GM18499 (cell line): Measurements from ENCODE around the gene PARP11.
"Not testable (repeated sequence)": the region's sequence is repeated elsewhere in the genome, so short reads cannot be mapped to it uniquely, and the experiment has no call there.

Experiments used
- ATAC-seq: cut with Tn5 transposase; IDR thresholded peaks from one replicate; pipeline ENCODE4 v1.9.1; 2021; ENCODE audit warnings: moderate number of reproducible peaks; ENCODE audit not compliant: insufficient read depth, unreplicated experiment

PARP11 gene

DNA sequence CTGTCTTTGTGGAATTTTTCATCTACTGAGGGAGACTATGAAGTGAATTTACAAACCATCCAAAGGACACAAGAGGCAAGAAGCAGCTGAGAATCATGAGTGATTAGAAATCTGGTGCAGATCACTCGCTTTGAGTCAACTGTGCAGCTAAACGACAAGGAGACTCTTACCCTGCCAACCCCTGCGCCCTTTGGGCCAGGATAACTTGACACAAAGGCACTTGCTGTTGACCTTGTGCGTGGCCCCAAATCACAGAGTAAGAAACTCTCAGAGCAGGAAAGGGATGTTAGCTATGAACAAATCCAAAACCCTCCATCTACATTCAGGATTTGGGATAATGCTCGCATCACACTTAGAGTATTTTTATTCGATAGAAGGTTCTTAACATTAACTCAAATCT is 11.5 kb upstream of the PARP11 start:
- ATAC-seq, result no peak

GRCh38 chr12:3882896-3883564 is 9.8 kb upstream of the PARP11 start:
- no peak for ATAC-seq

DNA sequence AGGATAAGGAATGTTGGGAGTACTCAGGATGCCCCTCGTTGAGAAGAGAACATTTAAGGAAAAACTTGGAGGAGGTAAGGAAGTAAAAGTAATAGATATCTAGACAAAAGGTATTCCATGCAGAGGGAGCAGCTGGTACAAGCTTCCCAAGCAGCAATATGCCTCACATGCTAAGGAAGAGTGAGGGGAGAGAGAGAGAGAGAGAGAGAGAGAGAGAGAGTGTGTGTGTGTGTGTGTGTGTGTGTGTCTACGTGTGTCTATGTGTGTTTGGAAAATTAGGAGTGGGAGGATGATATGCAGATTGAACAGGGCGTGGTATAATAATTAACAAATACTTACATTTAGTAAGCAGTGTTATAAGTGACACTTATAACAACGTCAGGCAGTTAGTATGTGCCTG is 9.2 kb upstream of the PARP11 start:
- ATAC-seq, result no peak

- ATAC-seq, result no peak
Observed at GRCh38 chr12:3881281-3881950, 8.2 kb upstream of the PARP11 start.

DNA sequence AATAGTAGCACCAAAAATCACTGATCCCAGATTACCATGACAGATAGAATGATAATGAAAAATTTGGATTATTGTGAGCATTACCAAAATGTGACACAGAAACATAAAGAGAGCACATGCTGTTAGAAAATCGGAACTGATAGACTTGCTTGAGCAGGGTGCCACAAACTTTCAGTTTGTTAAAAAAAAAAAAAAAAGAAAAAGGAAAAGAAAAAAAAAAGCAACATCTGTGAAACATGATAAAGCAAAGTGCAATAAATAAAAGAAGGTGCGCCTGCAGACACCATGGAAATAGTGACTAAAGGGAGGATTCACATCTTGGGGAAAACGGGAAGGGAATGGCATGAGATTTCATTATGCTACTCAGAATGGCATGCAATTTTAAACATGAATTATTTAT is 6.6 kb upstream of the PARP11 start:
- ATAC-seq, result no peak

DNA sequence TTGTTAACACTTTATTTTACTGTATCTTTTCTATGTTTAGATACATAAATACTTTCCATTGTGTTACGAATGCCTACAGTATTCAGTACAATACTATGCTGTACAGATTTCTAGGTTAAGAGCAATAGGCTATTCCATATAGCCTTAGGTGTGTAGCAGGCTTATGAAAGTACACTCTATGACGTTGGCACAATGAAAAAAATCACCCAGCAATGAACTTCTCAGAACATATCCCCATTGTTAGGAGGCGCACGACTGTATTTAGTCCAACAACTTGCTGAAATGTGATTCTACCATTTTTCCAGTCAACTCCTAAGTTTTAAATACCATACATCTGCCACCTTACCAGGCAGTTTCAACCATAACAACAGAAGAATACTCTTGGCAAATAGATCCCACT is 1.8 kb downstream of the PARP11 start:
- no peak for ATAC-seq

GRCh38 chr12:3869865-3870264 is 3.3 kb downstream of the PARP11 start:
- ATAC-seq, result no peak

- ATAC-seq, result no peak
Observed at GRCh38 chr12:3869433-3869832, 3.8 kb downstream of the PARP11 start.

- ATAC-seq, result no peak
Observed at GRCh38 chr12:3863756-3864155, 9.4 kb downstream of the PARP11 start.

DNA sequence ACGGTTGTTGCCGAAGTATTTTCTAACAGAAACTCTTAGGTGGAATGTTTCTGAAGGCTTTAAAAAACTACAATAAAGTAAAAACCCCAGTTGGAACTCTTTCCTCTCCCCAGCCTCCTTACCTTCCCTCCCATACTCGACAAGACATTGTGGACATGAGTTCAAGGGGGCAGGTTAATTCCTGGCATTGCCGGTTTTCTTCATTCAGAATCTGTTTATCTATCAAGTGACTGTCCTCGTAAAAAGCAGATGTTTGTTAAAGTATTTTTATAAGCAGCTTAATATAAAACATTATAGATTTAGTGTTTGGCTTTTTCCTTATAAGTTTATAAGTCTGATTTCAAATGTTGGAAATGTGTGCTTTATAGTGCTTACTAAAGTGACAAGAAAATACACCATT is 30.7 kb downstream of the PARP11 start:
- no peak for ATAC-seq

DNA sequence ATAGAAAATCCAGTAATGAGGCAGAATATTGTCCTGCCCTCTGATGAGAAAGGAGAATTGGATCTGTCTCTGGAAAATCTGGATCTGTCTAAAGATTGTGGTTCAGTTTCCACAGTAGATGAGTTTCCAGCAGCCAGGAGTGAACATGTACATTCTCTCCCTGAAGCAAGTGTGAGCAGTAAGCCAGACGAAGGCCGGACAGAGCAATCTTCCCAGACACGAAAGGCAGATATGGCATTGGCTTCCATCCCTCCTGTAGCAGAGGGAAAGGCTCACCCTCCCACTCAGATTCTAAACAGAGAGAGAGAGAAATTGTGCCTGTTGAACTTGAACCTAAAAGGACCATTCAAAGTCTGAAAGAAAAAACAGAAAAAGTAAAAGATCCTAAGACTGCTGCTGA is 31.4 kb downstream of the PARP11 start:
- ATAC-seq, result no peak

GRCh38 chr12:3840833-3841232 is 32.4 kb downstream of the PARP11 start:
- ATAC-seq, result not testable (repeated sequence)

GRCh38 chr12:3839745-3840144 is 33.5 kb downstream of the PARP11 start:
- not testable (repeated sequence) for ATAC-seq

- not testable (repeated sequence) for ATAC-seq
Observed at GRCh38 chr12:3838701-3839548, 34.3 kb downstream of the PARP11 start.

- no peak for ATAC-seq
Observed at GRCh38 chr12:3838076-3838475, 35.1 kb downstream of the PARP11 start.

GRCh38 chr12:3837049-3837448 is 36.1 kb downstream of the PARP11 start:
- no peak for ATAC-seq

DNA sequence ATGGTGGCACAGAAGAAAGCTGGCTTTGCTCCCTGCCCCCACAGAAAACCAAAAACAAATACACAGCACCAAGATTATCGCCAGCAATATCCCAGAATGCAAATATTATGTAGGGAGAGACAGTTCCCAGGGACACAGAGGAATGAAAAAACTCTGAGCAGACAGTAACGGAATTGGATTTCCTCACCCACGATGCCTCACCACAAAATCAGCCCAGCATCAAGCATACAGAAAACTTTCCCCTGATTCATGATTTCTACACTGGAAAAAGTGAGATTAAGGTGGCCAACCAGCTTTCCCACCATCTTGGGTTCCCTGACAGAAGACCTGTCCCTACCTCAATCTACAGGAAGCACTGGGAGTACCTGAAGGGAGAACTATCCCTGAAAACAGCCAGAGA is 36.6 kb downstream of the PARP11 start:
- ATAC-seq, result no peak

DNA sequence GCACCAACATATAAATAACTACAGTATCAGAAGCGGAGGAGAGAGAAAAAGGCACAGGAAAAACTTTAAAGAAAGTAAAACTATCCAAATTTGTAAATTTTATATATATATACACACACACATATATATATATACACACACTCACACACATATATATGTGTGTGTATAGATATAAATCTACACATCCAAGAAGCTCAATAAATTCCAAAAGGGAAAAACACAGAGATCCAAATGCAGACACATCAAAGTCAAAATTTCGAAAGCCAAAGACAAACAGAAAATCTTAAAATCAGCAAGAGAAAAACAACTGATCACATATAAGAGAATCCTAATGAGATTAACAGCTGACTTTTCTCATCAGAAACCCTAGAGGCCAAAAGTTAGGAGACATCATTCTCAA is 37.3 kb downstream of the PARP11 start:
- no peak for ATAC-seq

DNA sequence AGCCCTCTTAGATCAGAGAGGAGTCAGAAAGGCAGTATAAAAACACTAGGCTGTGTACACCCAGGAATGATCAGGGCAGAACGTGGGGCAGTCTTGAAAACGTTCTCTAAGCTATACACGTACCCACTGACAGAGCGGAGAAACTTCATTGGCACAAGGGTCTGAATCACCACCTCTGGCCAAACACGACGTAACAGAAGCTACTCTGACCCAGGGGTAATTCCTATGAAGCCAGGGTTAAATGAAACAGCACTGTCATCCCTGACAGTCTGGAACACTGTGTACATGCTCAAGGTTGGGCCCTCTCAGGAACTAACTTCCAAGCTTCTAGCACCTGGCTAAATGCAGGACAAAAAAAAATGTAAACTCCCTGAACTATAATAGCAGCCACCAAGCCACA is 38.4 kb downstream of the PARP11 start:
- ATAC-seq, result no peak

DNA sequence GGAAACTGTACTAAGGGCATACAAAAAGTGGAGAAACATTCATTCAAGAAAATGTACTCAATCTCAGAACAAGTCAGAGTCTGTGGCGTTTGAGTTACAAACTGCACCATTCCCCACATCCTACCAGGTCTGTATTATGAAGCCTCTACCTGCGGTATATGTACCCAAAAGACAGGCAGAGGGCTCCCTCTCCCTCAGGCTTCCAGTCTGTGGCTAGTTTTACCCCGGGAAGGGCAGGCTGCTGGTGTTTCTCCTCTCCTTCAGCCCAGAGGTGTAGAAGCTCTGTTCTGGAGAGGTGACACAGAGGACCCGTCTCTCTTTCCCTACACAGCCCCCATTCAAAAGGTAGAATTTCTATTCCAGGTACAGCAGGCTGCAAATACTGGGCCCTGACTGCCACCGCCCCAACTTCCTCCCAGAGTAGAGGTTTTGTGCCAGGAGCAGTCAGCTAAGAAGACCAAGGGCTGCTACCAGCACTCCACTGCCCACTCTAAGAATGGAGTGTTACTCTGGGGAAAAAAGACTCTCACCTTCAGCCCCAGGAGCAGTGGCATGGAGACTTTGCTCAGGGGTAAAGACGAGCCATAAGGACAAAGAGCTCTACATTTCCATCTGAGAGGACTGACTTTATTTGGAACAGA is 39.4 kb downstream of the PARP11 start:
- no peak for ATAC-seq

GRCh38 chr12:3832738-3833137 is 40.5 kb downstream of the PARP11 start:
- ATAC-seq, result no peak
